Liver (tissue), 3 donors: ENCODE results near the gene ADGRV1.

Experiments
- CTCF ChIP-seq: fragments of 150-350 bp; IDR thresholded peaks from 2 replicates; pipeline ENCODE4 v1.5.1; 2017; ENCODE audit warnings: improper control_type of control experiment, low read depth, low read length; ENCODE audit not compliant: missing input control
- RAD21 ChIP-seq, 2 donors: IDR thresholded peaks; 2 replicates each; pipeline ENCODE4 v1.6.1; 2016; ENCODE audit warnings: antibody characterized with exemption in 2 of 2, mild to moderate bottlenecking in 2 of 2
- TF ChIP-seq, protein P1 (sequence below): IDR thresholded peaks from 2 replicates; pipeline ENCODE4 v1.6.1; 2016; ENCODE audit warnings: antibody characterized with exemption
- donor health status: healthy.
- donor health status: healthy.

- TF ChIP-seq CTCF (no peak), RAD21 (IDR thresholded peaks at IDR 0.05) (no peak)
- TF ChIP-seq, protein P1, sequence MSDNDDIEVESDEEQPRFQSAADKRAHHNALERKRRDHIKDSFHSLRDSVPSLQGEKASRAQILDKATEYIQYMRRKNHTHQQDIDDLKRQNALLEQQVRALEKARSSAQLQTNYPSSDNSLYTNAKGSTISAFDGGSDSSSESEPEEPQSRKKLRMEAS, result no peak
Observed at GRCh38 chr5:90830058-90830457, 271.5 kb downstream of the ADGRV1 start.
